RKO (cell line): ENCODE results near the gene ITGA1.

Experiments used
- DNase-seq: peaks from one replicate; pipeline ENCODE4 v3.0.0-alpha.2; 2016; ENCODE audit warnings: low spot score

The ITGA1 gene

DNA sequence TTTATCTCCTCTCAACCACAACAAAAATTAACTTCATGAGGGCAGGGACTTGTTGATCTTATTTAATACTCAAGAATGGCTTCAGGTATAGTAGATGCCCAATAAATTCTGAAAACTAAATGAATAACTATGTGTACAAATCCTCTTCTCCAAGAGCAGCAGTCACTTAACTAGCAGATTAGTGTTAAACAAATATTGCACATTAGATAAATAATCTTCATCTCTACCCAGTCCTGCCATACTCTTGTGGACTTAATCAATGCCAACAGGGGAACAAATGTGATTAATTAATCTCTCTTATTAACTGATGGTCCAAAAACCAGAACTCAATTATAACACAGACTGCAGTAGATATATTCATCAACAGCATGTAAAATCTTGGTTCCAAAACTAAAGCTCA is 15.0 kb upstream of the ITGA1 start:
- no peak for DNase-seq

DNA sequence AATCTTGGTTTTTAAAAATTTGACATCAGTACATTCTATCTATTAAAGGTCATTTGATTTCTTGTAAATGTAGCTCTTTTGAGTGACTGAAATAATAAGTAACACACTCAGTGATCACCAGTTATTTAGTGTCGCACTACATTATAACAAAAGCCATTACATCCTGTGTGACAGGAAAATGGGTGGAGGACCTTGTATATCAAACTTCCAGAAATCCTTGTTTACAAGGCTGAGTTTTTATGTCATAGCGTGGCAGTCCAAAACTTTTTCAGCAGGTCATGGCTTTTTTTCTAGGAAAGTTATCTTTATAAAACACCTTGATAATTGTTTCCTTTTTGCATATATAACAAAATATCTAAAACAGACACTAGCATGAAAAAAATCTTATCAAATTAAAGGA is 14.4 kb upstream of the ITGA1 start:
- no peak for DNase-seq

- no peak for DNase-seq
These were observed 13.7 kb upstream of the ITGA1 start for GRCh38 chr5:52774005-52774410.

- DNase-seq, result no peak
These were observed 11.6 kb upstream of the ITGA1 start for GRCh38 chr5:52776116-52776515.

- no peak for DNase-seq
These were observed 10.5 kb upstream of the ITGA1 start for GRCh38 chr5:52777186-52777585.

GRCh38 chr5:52778781-52779180 is 8.9 kb upstream of the ITGA1 start:
- DNase-seq, result no peak

DNA sequence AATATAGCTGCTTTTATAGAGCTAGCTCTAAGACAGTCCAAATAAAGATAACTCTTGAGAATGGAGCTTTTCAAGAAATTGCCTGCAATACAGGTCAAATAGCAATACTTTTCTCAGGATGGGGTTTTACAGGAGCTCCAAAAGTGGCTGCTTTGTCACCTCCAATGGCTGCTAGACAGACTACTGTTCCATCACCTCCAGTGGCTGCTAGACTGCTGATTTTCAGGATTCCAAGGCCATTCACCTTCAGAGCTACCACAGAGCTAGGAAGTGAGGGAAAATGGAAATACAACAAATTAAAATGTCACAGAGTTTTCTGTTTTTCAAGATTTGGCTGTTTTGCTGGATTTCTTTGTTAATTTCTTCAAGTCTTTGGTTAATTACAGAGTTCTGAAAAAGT is 8.5 kb upstream of the ITGA1 start:
- DNase-seq, result no peak

DNA sequence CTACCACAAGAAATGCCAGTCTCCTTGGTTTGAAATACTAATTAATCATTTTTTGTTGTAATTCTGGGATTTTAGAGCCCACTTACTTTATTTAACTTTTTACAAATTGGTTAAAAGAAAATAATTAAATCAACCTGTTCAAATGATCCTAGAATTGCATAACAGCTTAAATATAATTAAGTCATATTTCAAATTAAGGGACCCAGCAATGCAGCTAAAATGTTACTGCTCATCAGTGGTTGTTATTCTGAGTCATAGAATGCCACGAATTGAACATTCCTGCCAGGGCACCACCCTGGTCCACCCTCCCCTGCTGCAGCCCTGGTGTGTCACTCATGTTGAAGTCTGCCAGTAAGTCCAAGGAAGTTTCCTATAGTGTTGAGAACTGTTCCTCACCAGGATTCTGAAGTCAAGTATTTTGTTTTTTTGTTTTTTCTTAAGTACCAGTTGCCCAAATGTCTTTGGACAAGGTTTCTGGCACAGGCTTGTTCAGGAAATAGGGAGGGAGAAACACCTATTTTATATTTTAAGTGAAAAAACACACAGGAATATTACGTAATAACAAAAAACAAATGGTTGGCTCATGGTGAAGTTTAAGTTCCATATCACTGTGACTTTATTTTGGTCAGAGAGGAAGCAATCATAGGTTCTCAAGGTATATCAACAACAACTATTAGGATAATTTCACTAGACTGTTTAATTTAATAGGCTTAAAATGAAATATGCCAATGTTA is 4.3 kb upstream of the ITGA1 start:
- peak; percentile 61 for DNase-seq

DNA sequence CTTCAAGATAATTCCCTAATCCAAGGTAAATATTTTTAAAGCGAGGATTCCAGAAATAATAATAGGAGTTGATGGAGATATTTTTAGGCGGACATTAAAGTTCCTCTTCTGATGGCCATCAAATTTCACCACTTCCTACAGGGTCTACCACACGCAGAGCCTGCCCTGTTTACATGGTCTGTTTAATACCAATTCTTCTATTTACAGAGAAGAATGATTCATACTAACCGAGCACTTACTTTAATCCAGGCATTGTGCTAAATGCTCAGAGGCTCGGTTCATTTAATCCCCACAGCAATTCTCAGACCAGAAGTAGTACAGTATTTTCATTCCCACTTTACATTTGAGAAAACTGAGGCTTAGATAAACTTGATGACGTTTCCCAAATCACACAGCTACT is 3.0 kb upstream of the ITGA1 start:
- DNase-seq, result no peak

- no peak for DNase-seq
These were observed 1.3 kb upstream of the ITGA1 start for GRCh38 chr5:52786391-52786790.

GRCh38 chr5:52786949-52787599 is 642 bp upstream of the ITGA1 start:
- DNase-seq, result no peak

- no peak for DNase-seq
These were observed 747 bp downstream of the ITGA1 start for GRCh38 chr5:52788505-52788821.

- DNase-seq, result no peak
These were observed 1.7 kb downstream of the ITGA1 start for GRCh38 chr5:52789378-52789777.

- no peak for DNase-seq
These were observed 2.1 kb downstream of the ITGA1 start for GRCh38 chr5:52789851-52790250.

DNA sequence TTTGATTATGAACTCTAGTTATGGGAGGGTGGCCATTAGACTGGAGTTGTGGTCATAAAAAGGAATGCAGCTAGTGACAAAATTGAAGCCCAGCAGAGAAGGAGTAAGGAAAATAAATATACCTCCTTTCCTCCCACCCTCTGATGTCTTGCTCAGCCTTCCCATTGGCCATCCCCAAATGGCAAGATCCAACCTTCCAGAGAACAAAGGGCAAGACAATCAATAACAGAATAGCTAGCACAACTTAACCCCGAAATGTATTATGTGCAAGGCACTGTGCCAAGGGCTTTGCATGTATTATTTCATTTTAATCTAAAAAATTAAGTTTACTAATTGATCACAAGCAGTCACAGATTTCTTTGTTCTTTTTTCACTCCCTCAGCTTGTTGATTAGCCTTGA is 3.6 kb downstream of the ITGA1 start:
- DNase-seq, result no peak

- DNase-seq, result no peak
These were observed 6.8 kb downstream of the ITGA1 start for GRCh38 chr5:52794519-52794918.

DNA sequence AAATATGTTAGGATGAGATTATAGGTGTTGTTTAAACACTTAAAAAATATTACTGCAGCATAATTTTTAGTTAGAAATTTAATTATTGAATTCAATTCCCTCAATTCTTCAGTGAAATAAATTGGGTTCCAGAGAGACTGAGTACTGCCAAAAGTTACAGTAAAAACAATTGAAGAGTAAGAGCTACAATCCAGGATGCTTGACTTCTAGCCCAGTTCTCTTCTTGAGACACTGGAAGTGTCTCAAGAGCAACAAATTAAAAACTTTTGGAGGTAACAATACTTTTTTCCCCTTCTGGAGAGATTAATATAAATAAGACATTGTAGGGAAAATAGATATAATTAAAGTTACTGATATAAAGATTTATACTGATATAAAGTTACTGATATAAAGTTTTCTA is 8.3 kb downstream of the ITGA1 start:
- no peak for DNase-seq

DNA sequence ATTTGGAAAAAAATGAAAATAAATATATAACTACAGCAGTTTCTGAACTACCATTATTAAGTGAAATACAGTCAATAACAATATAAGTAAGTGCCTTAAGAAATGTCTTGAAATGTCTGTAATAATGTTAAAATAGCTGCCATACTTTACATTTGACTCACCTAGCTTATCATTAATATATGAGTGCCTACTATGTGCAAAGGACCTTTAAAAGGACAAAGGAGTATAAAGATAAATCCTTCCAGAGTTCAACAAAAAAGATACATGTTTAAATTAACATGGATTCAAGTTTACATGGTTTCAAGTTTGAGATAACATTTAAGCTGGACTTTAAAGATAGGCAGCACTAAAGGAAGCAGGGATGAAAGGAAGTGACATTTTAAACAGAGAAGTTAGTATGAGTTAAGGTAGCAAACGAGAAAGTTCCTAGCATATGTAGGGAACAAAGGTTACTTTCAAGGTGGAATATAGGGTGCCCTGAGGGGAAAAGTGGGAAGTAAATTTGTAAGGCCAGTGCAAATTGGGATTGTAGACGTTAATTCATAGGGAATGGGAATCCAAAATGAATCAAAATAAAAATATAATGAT is 8.9 kb downstream of the ITGA1 start:
- no peak for DNase-seq

GRCh38 chr5:52798938-52799337 is 11.2 kb downstream of the ITGA1 start:
- no peak for DNase-seq

DNA sequence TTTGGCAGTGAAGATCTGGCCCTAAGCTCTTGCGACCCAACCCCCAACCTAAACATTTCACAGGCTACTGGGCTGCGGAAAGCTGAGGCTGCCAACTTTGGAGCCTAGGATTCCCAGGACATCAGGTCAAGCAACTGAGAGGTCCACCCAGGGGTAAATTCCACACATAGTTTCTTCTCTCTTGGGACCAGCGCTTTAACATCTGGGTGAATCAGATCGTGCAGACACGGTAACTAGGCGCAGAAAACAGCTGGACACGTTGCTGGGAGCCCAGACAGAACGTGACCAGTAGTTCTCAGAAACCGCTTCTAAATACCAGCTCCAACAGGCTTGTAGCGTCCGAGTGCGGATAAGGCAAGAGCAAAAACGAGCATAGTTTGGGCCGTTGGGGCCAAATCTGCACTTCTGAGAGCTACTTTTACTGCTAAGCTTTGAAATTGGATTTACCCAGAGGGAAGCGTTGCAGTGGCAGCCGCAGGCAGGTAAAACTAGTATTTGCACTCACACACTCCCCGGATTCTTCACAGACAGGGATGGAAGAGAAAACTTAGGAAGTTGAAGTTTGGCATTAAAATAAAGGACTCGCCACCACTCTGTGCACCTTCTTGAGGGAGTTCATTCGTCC is 11.8 kb downstream of the ITGA1 start:
- DNase-seq, result peak; percentile 59

DNA sequence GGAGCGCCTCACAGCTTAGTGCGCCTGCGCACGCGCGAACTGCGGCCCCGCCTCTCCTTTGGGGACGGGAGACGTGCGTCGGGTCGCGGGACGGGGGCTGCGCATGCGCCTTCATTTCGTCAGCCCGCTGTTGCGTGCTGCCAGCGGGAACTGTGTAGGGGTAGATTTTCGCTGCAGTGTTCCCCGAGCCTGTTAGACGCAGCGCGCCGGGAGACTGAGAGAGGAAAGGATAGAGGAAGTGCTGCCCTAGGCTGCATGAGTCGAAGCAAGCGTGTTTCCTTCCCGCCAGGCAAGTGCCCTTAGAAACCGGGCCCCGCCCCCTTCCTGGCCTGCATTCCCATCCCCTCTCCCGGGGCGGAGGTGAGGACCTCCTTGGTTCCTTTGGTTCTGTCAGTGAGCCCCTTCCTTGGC is 12.3 kb downstream of the ITGA1 start:
- DNase-seq, result peak; percentile 95

- DNase-seq, result peak; percentile 86
These were observed 12.9 kb downstream of the ITGA1 start for GRCh38 chr5:52800394-52801213.
